ENCODE measurements around the gene AUTS2.

AUTS2 gene

GRCh38 chr7:70376561-70377031, 778.3 kb downstream of the AUTS2 start:
- no peak for DNase-seq

- no peak for DNase-seq
These were observed 779.7 kb downstream of the AUTS2 start for GRCh38 chr7:70377957-70378356.

GRCh38 chr7:70379210-70379609, 780.9 kb downstream of the AUTS2 start:
- no peak for DNase-seq

- DNase-seq, result no peak
These were observed 782.2 kb downstream of the AUTS2 start for GRCh38 chr7:70380421-70381015.

- DNase-seq, result no peak
These were observed 784.9 kb downstream of the AUTS2 start for GRCh38 chr7:70383066-70383782.

GRCh38 chr7:70384024-70384423, 785.7 kb downstream of the AUTS2 start:
- DNase-seq, result no peak

GRCh38 chr7:70384891-70385290, 786.6 kb downstream of the AUTS2 start:
- DNase-seq, result no peak

GRCh38 chr7:70387217-70387616, 788.9 kb downstream of the AUTS2 start:
- DNase-seq, result no peak

- DNase-seq, result no peak
These were observed 791.4 kb downstream of the AUTS2 start for GRCh38 chr7:70389531-70390151.

GRCh38 chr7:70390251-70390650, 792.0 kb downstream of the AUTS2 start:
- DNase-seq, result no peak

- no peak for DNase-seq
These were observed 794.1 kb downstream of the AUTS2 start for GRCh38 chr7:70392256-70392876.

GRCh38 chr7:70392877-70393435, 794.7 kb downstream of the AUTS2 start:
- DNase-seq, result no peak

GRCh38 chr7:70393956-70394355, 795.7 kb downstream of the AUTS2 start:
- DNase-seq, result no peak

- DNase-seq, result no peak
These were observed 802.6 kb downstream of the AUTS2 start for GRCh38 chr7:70400829-70401380.

- no peak for DNase-seq
These were observed 803.8 kb downstream of the AUTS2 start for GRCh38 chr7:70402069-70402468.

- DNase-seq, result no peak
These were observed 807.0 kb downstream of the AUTS2 start for GRCh38 chr7:70405241-70405640.

GRCh38 chr7:70406186-70406949, 808.1 kb downstream of the AUTS2 start:
- no peak for DNase-seq

- DNase-seq, result no peak
These were observed 808.6 kb downstream of the AUTS2 start for GRCh38 chr7:70406950-70407209.

- DNase-seq, result no peak
These were observed 810.2 kb downstream of the AUTS2 start for GRCh38 chr7:70408477-70408876.

GRCh38 chr7:70408891-70409290, 810.6 kb downstream of the AUTS2 start:
- DNase-seq, result no peak

- DNase-seq, result no peak
These were observed 812.0 kb downstream of the AUTS2 start for GRCh38 chr7:70410134-70410750.

GRCh38 chr7:70414368-70414767, 816.1 kb downstream of the AUTS2 start:
- no peak for DNase-seq

Data from 8988T (cell line).